Astrocyte of the spinal cord (primary cell): ENCODE data around the gene ARHGEF16.

Source experiments
- DNase-seq: peaks from one replicate; pipeline ENCODE4 v3.0.0; 2011; ENCODE audit warnings: low read depth, low spot score
- H3K4me3 ChIP-seq: 2 replicates; pipeline ENCODE4 v1.5.1; 2011; ENCODE audit warnings: low read depth, mild to moderate bottlenecking, low read length, moderate library complexity
- CTCF ChIP-seq: IDR thresholded peaks from 2 replicates; pipeline ENCODE4 v1.5.1; 2012; ENCODE audit warnings: low read depth, mild to moderate bottlenecking, low read length, inconsistent platforms
- in situ Hi-C: cut with HindIII; loops from 2 replicates; pipeline ENCODE4 v1.10.0; 2017; ENCODE audit warnings: low sequenced_read_pairs

ARHGEF16 gene

GRCh38 chr1:3477241-3477995 is 23.0 kb downstream of the ARHGEF16 start:
- in situ Hi-C loops: no loop called here
- no peak for DNase-seq
- no peak overlapping the region for H3K4me3 ChIP-seq
- TF ChIP-seq CTCF: no peak

- no peak for DNase-seq
- in situ Hi-C loops: no loop called here
- no peak for TF ChIP-seq CTCF
- H3K4me3 ChIP-seq: no peak overlapping the region
Observed at GRCh38 chr1:3478187-3478586, 23.7 kb downstream of the ARHGEF16 start.

GRCh38 chr1:3479511-3480368 is 25.3 kb downstream of the ARHGEF16 start:
- no peak for TF ChIP-seq CTCF
- H3K4me3 ChIP-seq: no peak overlapping the region
- DNase-seq: no peak
- in situ Hi-C loops: no loop called here

- no peak for DNase-seq
- no peak overlapping the region for H3K4me3 ChIP-seq
- in situ Hi-C loops: no loop called here
- no peak for TF ChIP-seq CTCF
Observed at GRCh38 chr1:3480369-3480719, 25.9 kb downstream of the ARHGEF16 start.

- DNase-seq: no peak
- H3K4me3 ChIP-seq: no peak overlapping the region
- in situ Hi-C loops: no loop called here
- TF ChIP-seq CTCF: no peak
Observed at GRCh38 chr1:3481046-3481445, 26.6 kb downstream of the ARHGEF16 start.

- no peak for DNase-seq
- TF ChIP-seq CTCF: no peak
- in situ Hi-C loops: no loop called here
- no peak overlapping the region for H3K4me3 ChIP-seq
Observed at GRCh38 chr1:3481836-3482375, 27.4 kb downstream of the ARHGEF16 start.
